Measurements from ENCODE around the gene RIC8B. TPM values are rescaled to one million over a fixed set of nuclear protein-coding genes. Genes with fewer than 3 reads are reported as not detected.

RIC8B gene
- total RNA-seq, 4 donors from 2014 or later, result 10.5 to 19.5 (median 16.6) TPM

DNA sequence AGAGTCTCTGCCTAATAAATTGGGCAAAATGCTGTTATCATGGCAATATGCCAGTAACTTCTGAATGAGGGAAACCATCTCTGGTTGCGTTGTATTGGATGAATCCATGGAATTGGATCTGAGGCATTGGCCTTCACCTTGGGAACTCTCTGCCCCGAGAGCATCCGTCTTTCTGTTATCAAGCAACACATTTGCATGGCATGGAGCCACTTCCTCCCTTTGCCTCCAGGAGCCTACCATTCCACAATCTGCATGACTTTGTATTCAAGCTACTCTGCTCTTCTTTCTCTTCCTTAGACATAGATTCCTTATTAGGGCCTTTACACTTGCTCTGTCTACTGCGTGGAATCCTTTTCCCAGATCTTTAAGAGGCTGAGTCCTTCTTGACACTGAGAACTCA, 57.2 kb downstream of the RIC8B start:
- TF ChIP-seq POLR2AphosphoS5 (IDR thresholded peaks at IDR 0.05), result no peak
- TF ChIP-seq, protein P1, sequence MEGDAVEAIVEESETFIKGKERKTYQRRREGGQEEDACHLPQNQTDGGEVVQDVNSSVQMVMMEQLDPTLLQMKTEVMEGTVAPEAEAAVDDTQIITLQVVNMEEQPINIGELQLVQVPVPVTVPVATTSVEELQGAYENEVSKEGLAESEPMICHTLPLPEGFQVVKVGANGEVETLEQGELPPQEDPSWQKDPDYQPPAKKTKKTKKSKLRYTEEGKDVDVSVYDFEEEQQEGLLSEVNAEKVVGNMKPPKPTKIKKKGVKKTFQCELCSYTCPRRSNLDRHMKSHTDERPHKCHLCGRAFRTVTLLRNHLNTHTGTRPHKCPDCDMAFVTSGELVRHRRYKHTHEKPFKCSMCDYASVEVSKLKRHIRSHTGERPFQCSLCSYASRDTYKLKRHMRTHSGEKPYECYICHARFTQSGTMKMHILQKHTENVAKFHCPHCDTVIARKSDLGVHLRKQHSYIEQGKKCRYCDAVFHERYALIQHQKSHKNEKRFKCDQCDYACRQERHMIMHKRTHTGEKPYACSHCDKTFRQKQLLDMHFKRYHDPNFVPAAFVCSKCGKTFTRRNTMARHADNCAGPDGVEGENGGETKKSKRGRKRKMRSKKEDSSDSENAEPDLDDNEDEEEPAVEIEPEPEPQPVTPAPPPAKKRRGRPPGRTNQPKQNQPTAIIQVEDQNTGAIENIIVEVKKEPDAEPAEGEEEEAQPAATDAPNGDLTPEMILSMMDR (IDR thresholded peaks at IDR 0.05), result no peak
- TF ChIP-seq POLR2A (IDR thresholded peaks at IDR 0.05), result no peak
- TF ChIP-seq EP300 (IDR thresholded peaks at IDR 0.05; ENCODE audit: low read depth), result no peak
- intact Hi-C loops (cut with DNase I; ENCODE audit: low total_unique reads), result no loop called here
- Histone ChIP-seq H3K4me3 (no peak overlapping the region), H3K27ac (no peak overlapping the region), H3K27me3 (no peaks in the 10 kb centered on the region), H3K4me1 (no peaks in the 10 kb centered on the region), H3K9me3 (no peaks in the 10 kb centered on the region), H3K36me3 (no peaks in the 10 kb centered on the region)
- DNase-seq, result no peak
- WGBS, 2 donors (ENCODE audit: low coverage in 1 of 2), result 91 to 100% methylated on average over 1 to 4 of the region's 4 CpGs
- in situ Hi-C loops (cut with MboI; ENCODE audit: low pct_ligation_motif_present in 1 of 4, low pct_unique_long_range_greater_than_20kb in 1 of 4, low sequenced_read_pairs in 3 of 4), result loop anchor here in 1 of 4 donors (25.0 kb wide), 1 partner anchor 444 kb away; no protein-coding TSS in a partner anchor

DNA sequence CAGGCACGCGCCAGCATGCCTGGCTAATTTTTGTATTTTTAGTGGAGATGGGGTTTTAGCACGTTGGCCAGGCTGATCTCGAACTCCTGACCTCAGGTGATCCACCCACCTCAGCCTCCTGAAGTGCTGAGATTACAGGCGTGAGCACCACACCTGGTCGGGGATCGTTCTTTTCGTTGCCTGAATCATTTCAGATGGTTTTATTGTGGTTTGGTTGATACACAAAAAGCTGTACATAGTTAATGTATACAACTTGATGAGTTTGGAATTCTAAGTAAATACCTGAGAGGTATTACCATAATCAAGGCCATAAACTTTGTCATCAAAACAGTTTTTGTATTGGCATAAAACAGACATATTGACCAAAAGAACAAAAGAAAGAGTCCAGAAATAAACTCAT, 63.3 kb downstream of the RIC8B start:
- intact Hi-C loops (cut with DNase I; ENCODE audit: low total_unique reads), result loop anchor here (2.0 kb wide), 1 partner anchor 77 kb away; no protein-coding TSS in a partner anchor
- peak; percentile 22 for DNase-seq
- TF ChIP-seq, protein P1 (IDR thresholded peaks at IDR 0.05), result no peak
- no peak for TF ChIP-seq POLR2A (IDR thresholded peaks at IDR 0.05)
- no peak for TF ChIP-seq EP300 (IDR thresholded peaks at IDR 0.05; ENCODE audit: low read depth)
- TF ChIP-seq POLR2AphosphoS5 (IDR thresholded peaks at IDR 0.05), result no peak
- no peak overlapping the region for H3K27ac ChIP-seq
- no peaks in the 10 kb centered on the region for H3K27me3 ChIP-seq
- H3K36me3 ChIP-seq, result peaks cover 0 to 5% (median 1%) of the 10 kb centered on the region in 4 donors
- in situ Hi-C loops (cut with MboI; ENCODE audit: low pct_ligation_motif_present in 1 of 4, low pct_unique_long_range_greater_than_20kb in 1 of 4, low sequenced_read_pairs in 3 of 4), result loop anchor here in 1 of 4 donors (25.0 kb wide), 1 partner anchor 450 kb away; no protein-coding TSS in a partner anchor
- no peaks in the 10 kb centered on the region for H3K9me3 ChIP-seq
- peaks cover 19 to 38% (median 25%) of the 10 kb centered on the region in 4 donors for H3K4me1 ChIP-seq
- 64 to 68% methylated on average over 6 to 8 of the region's 8 CpGs for WGBS, 2 donors (ENCODE audit: low coverage in 1 of 2)
- H3K4me3 ChIP-seq, result no peak overlapping the region

DNA sequence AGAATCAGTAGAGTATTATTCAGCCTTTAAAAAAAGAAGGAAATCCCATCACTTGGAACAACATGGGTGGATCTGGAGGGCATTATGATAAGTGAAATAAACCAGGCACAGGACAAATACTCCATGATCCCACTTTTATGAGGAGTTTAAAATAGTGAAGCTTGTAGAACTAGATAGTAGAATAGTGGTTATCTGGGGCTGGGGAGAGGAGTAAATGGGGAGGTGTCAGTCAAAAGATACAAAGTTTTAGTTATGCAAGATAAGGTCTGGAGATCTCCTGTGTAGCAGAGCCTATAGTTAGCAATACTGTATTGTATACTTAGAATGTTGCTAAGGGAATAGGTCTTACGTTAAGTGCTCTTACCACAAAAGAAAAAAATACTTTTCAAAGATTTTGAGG, 64.9 kb downstream of the RIC8B start:
- in situ Hi-C loops (cut with MboI; ENCODE audit: low pct_ligation_motif_present in 1 of 4, low pct_unique_long_range_greater_than_20kb in 1 of 4, low sequenced_read_pairs in 3 of 4) (loop anchor here in 1 of 4 donors (25.0 kb wide), 1 partner anchor 452 kb away; no protein-coding TSS in a partner anchor), intact Hi-C loops (cut with DNase I; ENCODE audit: low total_unique reads) (loop anchor here (2.0 kb wide), 1 partner anchor 75 kb away; no protein-coding TSS in a partner anchor)
- WGBS, 2 donors (ENCODE audit: low coverage in 1 of 2), result 86 to 89% methylated on average over 1 of the region's 1 CpG
- H3K27ac ChIP-seq, result peak overlapping the region in 2 of 4 donors; percentile 2 to 40
- H3K4me1 ChIP-seq, result peaks cover 19 to 38% (median 25%) of the 10 kb centered on the region in 4 donors
- no peaks in the 10 kb centered on the region for H3K9me3 ChIP-seq
- DNase-seq, result no peak
- H3K4me3 ChIP-seq, result no peak overlapping the region
- H3K36me3 ChIP-seq, result peaks cover 0 to 13% (median 5%) of the 10 kb centered on the region in 4 donors
- H3K27me3 ChIP-seq, result no peaks in the 10 kb centered on the region
- TF ChIP-seq EP300 (IDR thresholded peaks at IDR 0.05; ENCODE audit: low read depth) (no peak), POLR2A (IDR thresholded peaks at IDR 0.05) (no peak), POLR2AphosphoS5 (IDR thresholded peaks at IDR 0.05) (no peak)
- TF ChIP-seq, protein P1 (IDR thresholded peaks at IDR 0.05), result no peak

DNA sequence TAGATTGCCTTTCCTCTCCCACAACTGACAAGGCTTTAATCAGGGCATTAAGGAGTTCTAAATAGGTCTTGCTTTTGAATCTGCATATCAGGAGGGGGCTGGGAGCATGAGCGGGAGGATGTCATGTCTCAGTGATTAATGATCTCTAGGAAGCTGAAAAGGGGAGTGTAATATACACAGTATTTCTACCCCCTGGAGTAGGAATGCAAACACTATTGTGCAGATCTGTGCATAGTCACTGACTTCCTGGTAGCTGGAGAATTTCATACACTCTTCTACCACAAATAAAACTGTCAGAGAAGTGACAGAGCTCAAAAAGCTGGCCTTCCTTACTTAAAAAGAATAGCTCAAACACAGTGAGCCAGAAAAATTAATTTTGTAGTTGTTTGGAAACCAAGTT, 65.8 kb downstream of the RIC8B start:
- in situ Hi-C loops (cut with MboI; ENCODE audit: low pct_ligation_motif_present in 1 of 4, low pct_unique_long_range_greater_than_20kb in 1 of 4, low sequenced_read_pairs in 3 of 4) (loop anchor here in 2 of 4 donors (10.0 to 25.0 kb wide), 2 partner anchors 453 to 455 kb away; no protein-coding TSS in a partner anchor), intact Hi-C loops (cut with DNase I; ENCODE audit: low total_unique reads) (loop anchor here (10.0 kb wide), 1 partner anchor 455 kb away; no protein-coding TSS in a partner anchor)
- Histone ChIP-seq H3K27me3 (no peaks in the 10 kb centered on the region), H3K4me3 (no peak overlapping the region), H3K36me3 (peaks cover 0 to 13% (median 5%) of the 10 kb centered on the region in 4 donors), H3K27ac (peak overlapping the region; percentile 2 to 40 (median 15)), H3K9me3 (no peaks in the 10 kb centered on the region), H3K4me1 (peaks cover 19 to 38% (median 25%) of the 10 kb centered on the region in 4 donors)
- DNase-seq, result no peak
- 33% methylated on average over 1 of the region's 1 CpG; no CpG with 5 or more reads in 1 of the 2 donors for WGBS, 2 donors (ENCODE audit: low coverage in 1 of 2)
- no peak for TF ChIP-seq POLR2A (IDR thresholded peaks at IDR 0.05)
- peak in 2 of 3 donors; percentile 28 to 46 for TF ChIP-seq POLR2AphosphoS5 (IDR thresholded peaks at IDR 0.05)

Data from transverse colon (tissue), 4 donors.